ENCODE results near the gene CLTCL1. TPM values are rescaled to one million over a fixed set of nuclear protein-coding genes. Genes with fewer than 3 reads are reported as not detected.

CLTCL1 gene
- total and polyA plus RNA-seq, 9 of the 15 experiments (the other 6 are each of a cell fraction or from before 2014, with no cell fraction given), result 1.1 to 11.7 (median 5.0) TPM

DNA sequence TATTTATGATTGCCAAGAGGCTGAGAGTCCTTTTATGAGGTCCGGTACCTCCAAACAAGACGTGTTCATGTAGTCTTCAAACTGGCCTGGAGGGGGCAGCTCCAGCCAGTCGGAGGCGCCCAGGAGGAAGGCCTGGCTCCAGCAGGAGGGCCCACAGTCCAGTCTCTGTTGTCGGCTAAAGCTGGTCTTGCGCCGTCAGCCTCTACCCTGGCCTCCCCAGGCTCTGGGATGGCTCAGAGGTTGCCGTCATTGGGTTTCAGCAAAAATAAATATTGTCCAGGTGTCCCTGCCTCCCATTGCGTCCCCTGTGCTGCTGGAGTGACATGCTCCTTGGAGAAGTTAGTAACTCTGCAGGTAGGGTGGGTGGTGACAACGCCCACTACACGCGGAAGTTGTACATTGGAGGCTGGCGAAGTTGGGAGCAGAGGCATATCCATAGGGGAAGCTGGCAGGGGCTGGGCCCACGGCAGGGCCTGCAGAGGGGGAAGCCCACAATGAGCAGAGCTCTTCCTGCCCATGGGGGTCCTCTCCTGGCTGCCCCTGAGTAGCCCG is 111.9 kb downstream of the CLTCL1 start (continued):
- TF ChIP-seq CREB1 (IDR thresholded peaks at IDR 0.05), result no peak
- no peak for TF ChIP-seq CREB1 (CRISPR knock-in tag; IDR thresholded peaks at IDR 0.05)
- no peak for TF ChIP-seq SUPT5H (IDR thresholded peaks at IDR 0.05)
- TF ChIP-seq ZFP30 (CRISPR knock-in tag; IDR thresholded peaks at IDR 0.05; ENCODE audit: borderline replicate concordance), result no peak
- no peak for TF ChIP-seq GATAD2B (IDR thresholded peaks at IDR 0.05; ENCODE audit: borderline replicate concordance)
- TF ChIP-seq, protein P1, sequence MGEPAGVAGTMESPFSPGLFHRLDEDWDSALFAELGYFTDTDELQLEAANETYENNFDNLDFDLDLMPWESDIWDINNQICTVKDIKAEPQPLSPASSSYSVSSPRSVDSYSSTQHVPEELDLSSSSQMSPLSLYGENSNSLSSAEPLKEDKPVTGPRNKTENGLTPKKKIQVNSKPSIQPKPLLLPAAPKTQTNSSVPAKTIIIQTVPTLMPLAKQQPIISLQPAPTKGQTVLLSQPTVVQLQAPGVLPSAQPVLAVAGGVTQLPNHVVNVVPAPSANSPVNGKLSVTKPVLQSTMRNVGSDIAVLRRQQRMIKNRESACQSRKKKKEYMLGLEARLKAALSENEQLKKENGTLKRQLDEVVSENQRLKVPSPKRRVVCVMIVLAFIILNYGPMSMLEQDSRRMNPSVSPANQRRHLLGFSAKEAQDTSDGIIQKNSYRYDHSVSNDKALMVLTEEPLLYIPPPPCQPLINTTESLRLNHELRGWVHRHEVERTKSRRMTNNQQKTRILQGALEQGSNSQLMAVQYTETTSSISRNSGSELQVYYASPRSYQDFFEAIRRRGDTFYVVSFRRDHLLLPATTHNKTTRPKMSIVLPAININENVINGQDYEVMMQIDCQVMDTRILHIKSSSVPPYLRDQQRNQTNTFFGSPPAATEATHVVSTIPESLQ (CRISPR knock-in tag; IDR thresholded peaks at IDR 0.05), result no peak
- no peak for TF ChIP-seq EGR1 (conservative IDR thresholded peaks at IDR 0.05)
- TF ChIP-seq, protein P2, sequence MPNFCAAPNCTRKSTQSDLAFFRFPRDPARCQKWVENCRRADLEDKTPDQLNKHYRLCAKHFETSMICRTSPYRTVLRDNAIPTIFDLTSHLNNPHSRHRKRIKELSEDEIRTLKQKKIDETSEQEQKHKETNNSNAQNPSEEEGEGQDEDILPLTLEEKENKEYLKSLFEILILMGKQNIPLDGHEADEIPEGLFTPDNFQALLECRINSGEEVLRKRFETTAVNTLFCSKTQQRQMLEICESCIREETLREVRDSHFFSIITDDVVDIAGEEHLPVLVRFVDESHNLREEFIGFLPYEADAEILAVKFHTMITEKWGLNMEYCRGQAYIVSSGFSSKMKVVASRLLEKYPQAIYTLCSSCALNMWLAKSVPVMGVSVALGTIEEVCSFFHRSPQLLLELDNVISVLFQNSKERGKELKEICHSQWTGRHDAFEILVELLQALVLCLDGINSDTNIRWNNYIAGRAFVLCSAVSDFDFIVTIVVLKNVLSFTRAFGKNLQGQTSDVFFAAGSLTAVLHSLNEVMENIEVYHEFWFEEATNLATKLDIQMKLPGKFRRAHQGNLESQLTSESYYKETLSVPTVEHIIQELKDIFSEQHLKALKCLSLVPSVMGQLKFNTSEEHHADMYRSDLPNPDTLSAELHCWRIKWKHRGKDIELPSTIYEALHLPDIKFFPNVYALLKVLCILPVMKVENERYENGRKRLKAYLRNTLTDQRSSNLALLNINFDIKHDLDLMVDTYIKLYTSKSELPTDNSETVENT (CRISPR knock-in tag; IDR thresholded peaks at IDR 0.05), result peak; percentile 52
- no peak for TF ChIP-seq ZFP1 (CRISPR knock-in tag; IDR thresholded peaks at IDR 0.05)
- no peak for TF ChIP-seq MTA2 (IDR thresholded peaks at IDR 0.05; ENCODE audit: low read depth)
- TF ChIP-seq XRCC3 (IDR thresholded peaks at IDR 0.05), result no peak
- TF ChIP-seq RHOXF2B (CRISPR knock-in tag; conservative IDR thresholded peaks at IDR 0.05), result no peak
- no peak for TF ChIP-seq PHF21A (IDR thresholded peaks at IDR 0.05; ENCODE audit: borderline replicate concordance, low read depth)
- TF ChIP-seq KLF13 (tag; IDR thresholded peaks at IDR 0.05; ENCODE audit: borderline replicate concordance, low read depth), result no peak; the same call in 1 of the 2 replicates
- TF ChIP-seq HMG20B (CRISPR knock-in tag; IDR thresholded peaks at IDR 0.05), result no peak
- TF ChIP-seq ILK (tag; IDR thresholded peaks at IDR 0.05; ENCODE audit: borderline replicate concordance, low read depth), result no peak
- TF ChIP-seq LEF1 (IDR thresholded peaks at IDR 0.05), result no peak
- TF ChIP-seq GATA2 (CRISPR knock-in tag; IDR thresholded peaks at IDR 0.05), result no peak
- TF ChIP-seq NCOA4 (IDR thresholded peaks at IDR 0.05; ENCODE audit: partially characterized antibody), result no peak
- TF ChIP-seq, protein P3, sequence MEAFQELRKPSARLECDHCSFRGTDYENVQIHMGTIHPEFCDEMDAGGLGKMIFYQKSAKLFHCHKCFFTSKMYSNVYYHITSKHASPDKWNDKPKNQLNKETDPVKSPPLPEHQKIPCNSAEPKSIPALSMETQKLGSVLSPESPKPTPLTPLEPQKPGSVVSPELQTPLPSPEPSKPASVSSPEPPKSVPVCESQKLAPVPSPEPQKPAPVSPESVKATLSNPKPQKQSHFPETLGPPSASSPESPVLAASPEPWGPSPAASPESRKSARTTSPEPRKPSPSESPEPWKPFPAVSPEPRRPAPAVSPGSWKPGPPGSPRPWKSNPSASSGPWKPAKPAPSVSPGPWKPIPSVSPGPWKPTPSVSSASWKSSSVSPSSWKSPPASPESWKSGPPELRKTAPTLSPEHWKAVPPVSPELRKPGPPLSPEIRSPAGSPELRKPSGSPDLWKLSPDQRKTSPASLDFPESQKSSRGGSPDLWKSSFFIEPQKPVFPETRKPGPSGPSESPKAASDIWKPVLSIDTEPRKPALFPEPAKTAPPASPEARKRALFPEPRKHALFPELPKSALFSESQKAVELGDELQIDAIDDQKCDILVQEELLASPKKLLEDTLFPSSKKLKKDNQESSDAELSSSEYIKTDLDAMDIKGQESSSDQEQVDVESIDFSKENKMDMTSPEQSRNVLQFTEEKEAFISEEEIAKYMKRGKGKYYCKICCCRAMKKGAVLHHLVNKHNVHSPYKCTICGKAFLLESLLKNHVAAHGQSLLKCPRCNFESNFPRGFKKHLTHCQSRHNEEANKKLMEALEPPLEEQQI (IDR thresholded peaks at IDR 0.05), result no peak
- TF ChIP-seq NCOR1 (IDR thresholded peaks at IDR 0.05), result no peak
